ENCODE data around the gene HOXB4.

HOXB4 gene

GRCh38 chr17:48562934-48563333, 15.2 kb downstream of the HOXB4 start:
- TF ChIP-seq REST (IDR thresholded peaks at IDR 0.05; ENCODE audit: insufficient read depth in 1 of 2, low read depth in 2 of 2, low read length in 2 of 2) (no peak), SIN3A (IDR thresholded peaks at IDR 0.05; ENCODE audit: borderline replicate concordance, insufficient read depth, low read length) (no peak), TAF1 (IDR thresholded peaks at IDR 0.05; ENCODE audit: borderline replicate concordance, insufficient read depth, low read length) (no peak), FOXP2 (optimal IDR thresholded peaks at IDR 0.05; ENCODE audit: borderline replicate concordance, extremely low read depth, extremely low read length, insufficient read depth) (no peak), POLR2AphosphoS5 (IDR thresholded peaks at IDR 0.05; ENCODE audit: low read depth, low read length) (no peak)

- TF ChIP-seq FOXP2 (optimal IDR thresholded peaks at IDR 0.05; ENCODE audit: borderline replicate concordance, extremely low read depth, extremely low read length, insufficient read depth) (no peak), TAF1 (IDR thresholded peaks at IDR 0.05; ENCODE audit: borderline replicate concordance, insufficient read depth, low read length) (no peak), POLR2AphosphoS5 (IDR thresholded peaks at IDR 0.05; ENCODE audit: low read depth, low read length) (no peak), SIN3A (IDR thresholded peaks at IDR 0.05; ENCODE audit: borderline replicate concordance, insufficient read depth, low read length) (no peak), REST (IDR thresholded peaks at IDR 0.05; ENCODE audit: insufficient read depth in 1 of 2, low read depth in 2 of 2, low read length in 2 of 2) (no peak)
Measured at GRCh38 chr17:48561884-48562810, 16.0 kb downstream of the HOXB4 start.

- TF ChIP-seq TAF1 (IDR thresholded peaks at IDR 0.05; ENCODE audit: borderline replicate concordance, insufficient read depth, low read length) (no peak), POLR2AphosphoS5 (IDR thresholded peaks at IDR 0.05; ENCODE audit: low read depth, low read length) (no peak), FOXP2 (optimal IDR thresholded peaks at IDR 0.05; ENCODE audit: borderline replicate concordance, extremely low read depth, extremely low read length, insufficient read depth) (no peak), SIN3A (IDR thresholded peaks at IDR 0.05; ENCODE audit: borderline replicate concordance, insufficient read depth, low read length) (no peak), REST (IDR thresholded peaks at IDR 0.05; ENCODE audit: insufficient read depth in 1 of 2, low read depth in 2 of 2, low read length in 2 of 2) (no peak)
Measured at GRCh38 chr17:48559840-48560817, 18.0 kb downstream of the HOXB4 start.

- no peak for TF ChIP-seq POLR2AphosphoS5 (IDR thresholded peaks at IDR 0.05; ENCODE audit: low read depth, low read length)
Measured at GRCh38 chr17:48559122-48559839, 18.9 kb downstream of the HOXB4 start.

- no peak for TF ChIP-seq REST (IDR thresholded peaks at IDR 0.05; ENCODE audit: insufficient read depth in 1 of 2, low read depth in 2 of 2, low read length in 2 of 2)
- TF ChIP-seq FOXP2 (optimal IDR thresholded peaks at IDR 0.05; ENCODE audit: borderline replicate concordance, extremely low read depth, extremely low read length, insufficient read depth), result no peak
- no peak for TF ChIP-seq TAF1 (IDR thresholded peaks at IDR 0.05; ENCODE audit: borderline replicate concordance, insufficient read depth, low read length)
- no peak for TF ChIP-seq POLR2AphosphoS5 (IDR thresholded peaks at IDR 0.05; ENCODE audit: low read depth, low read length)
- TF ChIP-seq SIN3A (IDR thresholded peaks at IDR 0.05; ENCODE audit: borderline replicate concordance, insufficient read depth, low read length), result no peak
Measured at GRCh38 chr17:48558831-48559121, 19.4 kb downstream of the HOXB4 start.
